Stimulated activated effector memory CD8-positive, alpha-beta T cell treated with anti-CD3 and anti-CD28 coated beads, Interleukin-12 subunit alpha, Interleukin-12 subunit beta, amount 100 ng/mL, for 72 hours (primary cell): Measurements from ENCODE around the gene SIPA1L3.

Experiments used
- ATAC-seq: fragments of 150-1000 bp; cut with Tn5 transposase; 2 replicates; pipeline ENCODE4 v1.10.0; 2021
- DNase-seq, 2 donors: peaks; one replicate each; pipeline ENCODE4 v3.0.0; 2021 to 2022; ENCODE audit warnings: low spot score in 2 of 2
- H3K27ac Mint-ChIP-seq: one replicate; pipeline ENCODE4 v1.8.0; 2022; ENCODE audit warnings: mild to moderate bottlenecking, mixed read lengths
- H3K36me3 Mint-ChIP-seq: one replicate; pipeline ENCODE4 v1.8.0; 2022; ENCODE audit warnings: mild to moderate bottlenecking, mixed read lengths
- H3K4me1 Mint-ChIP-seq: one replicate; pipeline ENCODE4 v1.8.0; 2022; ENCODE audit warnings: mixed read lengths
- H3K4me3 Mint-ChIP-seq: one replicate; pipeline ENCODE4 v1.8.0; 2022; ENCODE audit warnings: mild to moderate bottlenecking, mixed read lengths
- H3K9me3 Mint-ChIP-seq: one replicate; pipeline ENCODE4 v1.8.0; 2022; ENCODE audit warnings: mixed read lengths

The SIPA1L3 gene

GRCh38 chr19:37931881-37932655 lies 25.1 kb downstream of the SIPA1L3 start:
- ATAC-seq (no peak), DNase-seq (no peak)
- no peak overlapping the region for H3K27ac Mint-ChIP-seq
- H3K9me3 Mint-ChIP-seq, result no peaks in the 10 kb centered on the region
- no peak overlapping the region for H3K4me3 Mint-ChIP-seq
- peaks cover 15% of the 10 kb centered on the region for H3K4me1 Mint-ChIP-seq
- no peaks in the 10 kb centered on the region for H3K36me3 Mint-ChIP-seq

- no peaks in the 10 kb centered on the region for H3K9me3 Mint-ChIP-seq
- H3K27ac Mint-ChIP-seq, result peak overlapping the region; percentile 11
- H3K36me3 Mint-ChIP-seq, result no peaks in the 10 kb centered on the region
- ATAC-seq (no peak), DNase-seq (no peak)
- no peak overlapping the region for H3K4me3 Mint-ChIP-seq
- peaks cover 15% of the 10 kb centered on the region for H3K4me1 Mint-ChIP-seq
Measured at GRCh38 chr19:37932985-37933936, 26.3 kb downstream of the SIPA1L3 start.

GRCh38 chr19:37933937-37934358 lies 26.9 kb downstream of the SIPA1L3 start:
- DNase-seq (no peak), ATAC-seq (no peak)
- H3K36me3 Mint-ChIP-seq, result no peaks in the 10 kb centered on the region
- no peak overlapping the region for H3K4me3 Mint-ChIP-seq
- peak overlapping the region; percentile 11 for H3K27ac Mint-ChIP-seq
- no peaks in the 10 kb centered on the region for H3K9me3 Mint-ChIP-seq
- peaks cover 11% of the 10 kb centered on the region for H3K4me1 Mint-ChIP-seq

GRCh38 chr19:37935341-37935740 lies 28.3 kb downstream of the SIPA1L3 start:
- Mint-ChIP-seq H3K9me3 (no peaks in the 10 kb centered on the region), H3K27ac (no peak overlapping the region), H3K4me3 (no peak overlapping the region), H3K36me3 (no peaks in the 10 kb centered on the region), H3K4me1 (peaks cover 9% of the 10 kb centered on the region)
- ATAC-seq (no peak), DNase-seq (no peak)

- Mint-ChIP-seq H3K36me3 (no peaks in the 10 kb centered on the region), H3K4me3 (no peak overlapping the region), H3K27ac (no peak overlapping the region), H3K9me3 (no peaks in the 10 kb centered on the region), H3K4me1 (peaks cover 9% of the 10 kb centered on the region)
- DNase-seq, result no peak
- no peak for ATAC-seq
Measured at GRCh38 chr19:37936166-37936565, 29.2 kb downstream of the SIPA1L3 start.

- no peaks in the 10 kb centered on the region for H3K36me3 Mint-ChIP-seq
- no peaks in the 10 kb centered on the region for H3K9me3 Mint-ChIP-seq
- H3K4me1 Mint-ChIP-seq, result peaks cover 11% of the 10 kb centered on the region
- DNase-seq (no peak), ATAC-seq (no peak)
- no peak overlapping the region for H3K27ac Mint-ChIP-seq
- no peak overlapping the region for H3K4me3 Mint-ChIP-seq
Measured at GRCh38 chr19:37936886-37937285, 29.9 kb downstream of the SIPA1L3 start.

- H3K4me1 Mint-ChIP-seq, result peaks cover 10% of the 10 kb centered on the region
- no peak for DNase-seq
Measured at GRCh38 chr19:37938353-37938752, 31.3 kb downstream of the SIPA1L3 start.

GRCh38 chr19:37941782-37942515 lies 34.9 kb downstream of the SIPA1L3 start:
- Mint-ChIP-seq H3K27ac (no peak overlapping the region), H3K9me3 (no peaks in the 10 kb centered on the region), H3K36me3 (no peaks in the 10 kb centered on the region), H3K4me3 (no peak overlapping the region), H3K4me1 (peaks cover 8% of the 10 kb centered on the region)
- ATAC-seq (no peak), DNase-seq (no peak)

More at GRCh38 chr19:37938353-37938752, 31.3 kb downstream of the SIPA1L3 start:
- Mint-ChIP-seq H3K9me3 (no peaks in the 10 kb centered on the region), H3K27ac (no peak overlapping the region), H3K36me3 (no peaks in the 10 kb centered on the region), H3K4me3 (no peak overlapping the region)
- ATAC-seq, result no peak

- ATAC-seq (no peak), DNase-seq (no peak)
- Mint-ChIP-seq H3K4me3 (no peak overlapping the region), H3K4me1 (peaks cover 8% of the 10 kb centered on the region), H3K9me3 (no peaks in the 10 kb centered on the region), H3K36me3 (no peaks in the 10 kb centered on the region), H3K27ac (no peak overlapping the region)
Measured at GRCh38 chr19:37942516-37942902, 35.5 kb downstream of the SIPA1L3 start.

GRCh38 chr19:37943480-37943879 lies 36.5 kb downstream of the SIPA1L3 start:
- Mint-ChIP-seq H3K4me1 (peaks cover 8% of the 10 kb centered on the region), H3K4me3 (no peak overlapping the region), H3K36me3 (peaks cover under 1% of the 10 kb centered on the region), H3K27ac (peak overlapping the region; percentile 12), H3K9me3 (no peaks in the 10 kb centered on the region)
- ATAC-seq, result no peak
- no peak for DNase-seq

- H3K9me3 Mint-ChIP-seq, result no peaks in the 10 kb centered on the region
- H3K4me3 Mint-ChIP-seq, result no peak overlapping the region
Measured at GRCh38 chr19:37946132-37946531, 39.1 kb downstream of the SIPA1L3 start.

GRCh38 chr19:37947778-37948177 lies 40.8 kb downstream of the SIPA1L3 start:
- Mint-ChIP-seq H3K36me3 (peaks cover 6% of the 10 kb centered on the region), H3K27ac (no peak overlapping the region), H3K9me3 (no peaks in the 10 kb centered on the region), H3K4me3 (no peak overlapping the region), H3K4me1 (no peaks in the 10 kb centered on the region)
- no peak for DNase-seq
- no peak for ATAC-seq

More at GRCh38 chr19:37946132-37946531, 39.1 kb downstream of the SIPA1L3 start:
- Mint-ChIP-seq H3K27ac (no peak overlapping the region), H3K36me3 (peaks cover 6% of the 10 kb centered on the region), H3K4me1 (peaks cover 8% of the 10 kb centered on the region)
- no peak for DNase-seq
- ATAC-seq, result no peak

- H3K36me3 Mint-ChIP-seq, result peaks cover 6% of the 10 kb centered on the region
- no peak for DNase-seq
- H3K4me3 Mint-ChIP-seq, result no peak overlapping the region
- H3K27ac Mint-ChIP-seq, result no peak overlapping the region
- H3K9me3 Mint-ChIP-seq, result no peaks in the 10 kb centered on the region
- no peak for ATAC-seq
- H3K4me1 Mint-ChIP-seq, result no peaks in the 10 kb centered on the region
Measured at GRCh38 chr19:37948362-37948761, 41.4 kb downstream of the SIPA1L3 start.

- DNase-seq (no peak), ATAC-seq (no peak)
- Mint-ChIP-seq H3K9me3 (no peaks in the 10 kb centered on the region), H3K4me1 (no peaks in the 10 kb centered on the region), H3K36me3 (peaks cover 6% of the 10 kb centered on the region), H3K4me3 (no peak overlapping the region), H3K27ac (no peak overlapping the region)
Measured at GRCh38 chr19:37950471-37951175, 43.6 kb downstream of the SIPA1L3 start.

- Mint-ChIP-seq H3K4me3 (no peak overlapping the region), H3K27ac (no peak overlapping the region), H3K4me1 (no peaks in the 10 kb centered on the region), H3K36me3 (peaks cover 6% of the 10 kb centered on the region), H3K9me3 (no peaks in the 10 kb centered on the region)
- ATAC-seq (no peak), DNase-seq (no peak)
Measured at GRCh38 chr19:37951816-37952210, 44.8 kb downstream of the SIPA1L3 start.
